Stomach (tissue), 9 donors: ENCODE results near the gene TXLNG. TPM values are rescaled to one million over a fixed set of nuclear protein-coding genes. Genes with fewer than 3 reads are reported as not detected.

ENCODE experiments used
- DNase-seq, 2 donors: peaks; one replicate each; pipeline versions ENCODE4 v3.0.0 to v3.0.0-alpha.2; 2013 to 2019
- H3K27ac ChIP-seq, 5 donors: fragments of 200-600 bp in 4 of 5; sonication (generic) in 4 of 5; one replicate each; pipeline ENCODE4 v1.5.1; 2013 to 2019; ENCODE audit warnings: mild to moderate bottlenecking in 1 of 5, moderate library complexity in 1 of 5
- H3K27me3 ChIP-seq, 3 donors: fragments of 200-600 bp; sonication (generic); one replicate each; pipeline ENCODE4 v1.5.1; 2017 to 2019; ENCODE audit warnings: mixed run types in 1 of 3
- H3K36me3 ChIP-seq, 4 donors: fragments of 200-600 bp; sonication (generic); 1 replicate in 3 of 4; 2 replicates in 1 of 4; pipeline ENCODE4 v1.5.1; 2016 to 2019
- H3K4me1 ChIP-seq, 4 donors: fragments of 200-600 bp; sonication (generic); one replicate each; pipeline ENCODE4 v1.5.1; 2016 to 2019
- H3K4me3 ChIP-seq, 4 donors: fragments of 200-600 bp; sonication (generic) in 3 of 4; one replicate each; pipeline ENCODE4 v1.5.1; 2016 to 2019; ENCODE audit warnings: mild to moderate bottlenecking in 1 of 4
- H3K9me3 ChIP-seq, 4 donors: fragments of 200-600 bp; sonication (generic); one replicate each; pipeline ENCODE4 v1.5.1; 2016 to 2019
- EP300 ChIP-seq: sonication (generic); formaldehyde crosslinking; IDR thresholded peaks from one replicate; pipeline ENCODE4 v1.6.1; 2017; ENCODE audit warnings: antibody characterized with exemption
- POLR2A ChIP-seq, 4 donors: fragments of 450-650 bp; IDR thresholded peaks; one replicate each; pipeline ENCODE4 v1.6.1; 2016; ENCODE audit warnings: antibody characterized with exemption in 4 of 4, control low read depth in 2 of 4, mild to moderate bottlenecking in 1 of 4, moderate library complexity in 1 of 4
- POLR2AphosphoS5 ChIP-seq, 3 donors: sonication (generic); formaldehyde crosslinking; IDR thresholded peaks; one replicate each; pipeline ENCODE4 v1.6.1; 2016; ENCODE audit warnings: antibody characterized with exemption in 3 of 3
- WGBS, 5 donors: extraction: QIAGEN DNeasy Blood & Tissue Kit in 3 of 5; methylation state at CpG; one replicate each; pipeline versions ENCODE4 v1.1.5 to v1.1.7; 2013 to 2018; 5-methylcytosine and 5-hydroxymethylcytosine counted together
- intact Hi-C: fragments of 100-400 bp; cut with DNase I; formaldehyde crosslinking; loops from one replicate; pipeline ENCODE4 v1.15.1; 2023; ENCODE audit warnings: low total_unique reads
- polyA plus RNA-seq, 3 donors: library from polyadenylated mRNA; stranded (reverse); fragments of 200-250 nt; gene quantifications; one replicate each; pipeline ENCODE4 v1.2.3, GENCODE V29; 2013
- small RNA-seq, 4 donors: library from RNA; depleted of rRNA; stranded (forward); fragments of <200 nt; gene quantifications; one replicate each; pipeline ENCODE3, GENCODE V24; 2016
- total RNA-seq, 5 donors: library from RNA; depleted of rRNA; stranded (reverse); fragments of >200 nt; gene quantifications; one replicate each; pipeline versions ENCODE4 v1.1.0 to v1.2.3, GENCODE V29; 2014 to 2016
- TF ChIP-seq, protein P1 (sequence below), 7 experiments: fragments of 450-650 bp in 4 of 7; fragments of 200-600 bp in 3 of 7; sonication (generic) in 3 of 7; IDR thresholded peaks; one replicate each; pipeline ENCODE4 v1.5.1; 2016 to 2019; ENCODE audit warnings: antibody characterized with exemption in 7 of 7, control low read depth in 2 of 7, mild to moderate bottlenecking in 1 of 7
- donor health status: healthy with polysubstance abuse.
- donor health status: Bipolar disorder and iron deficiency.
- donor health status: healthy.

TXLNG gene
- total and polyA plus RNA-seq, 8 donors = 4.6 to 25.7 (median 9.7) TPM

DNA sequence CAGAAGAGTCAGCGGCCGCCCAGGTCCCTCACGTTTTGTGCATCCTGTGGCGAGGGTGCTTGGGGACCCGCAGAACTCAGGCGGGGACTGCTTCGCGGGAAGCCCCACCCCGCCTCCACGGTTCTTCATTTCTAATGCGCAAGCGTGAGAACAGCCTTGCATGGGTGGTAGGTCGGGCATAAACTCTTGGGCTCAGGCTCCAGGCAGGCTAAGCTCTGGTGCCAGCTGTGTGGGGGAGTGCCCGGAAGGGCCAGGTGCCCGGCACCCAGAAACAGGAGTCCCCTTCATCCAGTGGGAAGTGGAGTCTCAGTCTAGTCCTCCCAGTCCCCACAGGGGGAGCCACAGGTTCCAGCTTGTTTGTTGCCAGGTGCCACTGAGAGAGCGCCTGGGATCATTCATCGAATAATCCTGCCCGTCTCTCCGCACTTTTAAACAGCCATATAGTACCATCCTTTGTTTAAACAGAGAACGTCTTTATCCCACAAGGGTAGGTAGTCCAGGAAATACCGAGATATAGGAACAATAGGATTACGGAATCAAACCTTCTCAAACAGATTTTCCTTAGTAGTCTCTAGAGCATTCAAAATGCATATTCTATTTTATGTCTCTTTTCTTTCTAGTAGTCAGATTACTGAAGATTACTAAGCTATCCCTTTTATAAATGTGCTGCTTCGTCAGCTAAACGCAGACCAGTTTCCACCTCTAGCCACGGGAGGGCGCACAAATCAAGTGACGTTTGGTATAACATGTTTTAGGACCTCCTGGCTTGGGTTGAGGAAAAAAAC lies 96.6 kb downstream of the TXLNG start:
- TF ChIP-seq, protein P1, sequence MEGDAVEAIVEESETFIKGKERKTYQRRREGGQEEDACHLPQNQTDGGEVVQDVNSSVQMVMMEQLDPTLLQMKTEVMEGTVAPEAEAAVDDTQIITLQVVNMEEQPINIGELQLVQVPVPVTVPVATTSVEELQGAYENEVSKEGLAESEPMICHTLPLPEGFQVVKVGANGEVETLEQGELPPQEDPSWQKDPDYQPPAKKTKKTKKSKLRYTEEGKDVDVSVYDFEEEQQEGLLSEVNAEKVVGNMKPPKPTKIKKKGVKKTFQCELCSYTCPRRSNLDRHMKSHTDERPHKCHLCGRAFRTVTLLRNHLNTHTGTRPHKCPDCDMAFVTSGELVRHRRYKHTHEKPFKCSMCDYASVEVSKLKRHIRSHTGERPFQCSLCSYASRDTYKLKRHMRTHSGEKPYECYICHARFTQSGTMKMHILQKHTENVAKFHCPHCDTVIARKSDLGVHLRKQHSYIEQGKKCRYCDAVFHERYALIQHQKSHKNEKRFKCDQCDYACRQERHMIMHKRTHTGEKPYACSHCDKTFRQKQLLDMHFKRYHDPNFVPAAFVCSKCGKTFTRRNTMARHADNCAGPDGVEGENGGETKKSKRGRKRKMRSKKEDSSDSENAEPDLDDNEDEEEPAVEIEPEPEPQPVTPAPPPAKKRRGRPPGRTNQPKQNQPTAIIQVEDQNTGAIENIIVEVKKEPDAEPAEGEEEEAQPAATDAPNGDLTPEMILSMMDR (IDR thresholded peaks at IDR 0.05) = peak in 4 of 7 experiments; percentile 12 to 63 (median 35)
- no peak for TF ChIP-seq POLR2A (IDR thresholded peaks at IDR 0.05)
- Histone ChIP-seq H3K27me3 (peaks cover 0 to 15% (median 0%) of the 10 kb centered on the region in 3 donors), H3K4me1 (peaks cover 0 to 9% (median 7%) of the 10 kb centered on the region in 4 donors), H3K9me3 (no peaks in the 10 kb centered on the region), H3K36me3 (no peaks in the 10 kb centered on the region), H3K4me3 (peak overlapping the region; percentile 41 to 49 (median 46)), H3K27ac (peak overlapping the region; percentile 50 to 81 (median 78))
- DNase-seq = peak; percentile 74 to 89
- WGBS, 5 donors = 0 to 21% (median 4%) methylated on average over 18 to 27 of the region's 27 CpGs
- intact Hi-C loops = no loop called here

DNA sequence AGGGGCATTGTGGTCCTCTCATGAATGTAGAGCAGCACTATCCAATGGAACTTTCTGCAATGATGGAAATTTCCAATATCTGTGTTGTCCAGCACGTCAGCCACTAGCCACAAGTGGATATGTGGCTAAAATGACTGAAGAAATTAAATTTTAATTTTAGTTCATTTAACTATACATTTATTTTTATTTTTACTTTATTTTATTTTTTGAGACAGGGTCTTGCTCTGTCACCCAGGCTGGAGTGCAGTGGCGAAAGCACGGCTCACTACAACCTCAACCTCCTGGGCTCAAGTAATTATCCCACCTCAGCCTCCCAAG lies 97.2 kb downstream of the TXLNG start:
- Histone ChIP-seq H3K4me1 (peaks cover 0 to 9% (median 7%) of the 10 kb centered on the region in 4 donors), H3K9me3 (no peaks in the 10 kb centered on the region), H3K4me3 (no peak overlapping the region), H3K36me3 (no peaks in the 10 kb centered on the region), H3K27me3 (peaks cover 0 to 15% (median 0%) of the 10 kb centered on the region in 3 donors), H3K27ac (peak overlapping the region in 2 of 5 donors; percentile 78 to 79)
- no peak for TF ChIP-seq POLR2A (IDR thresholded peaks at IDR 0.05)
- TF ChIP-seq POLR2AphosphoS5 (IDR thresholded peaks at IDR 0.05) = no peak
- no peak for DNase-seq
- whole genome bisulfite sequencing, 5 donors = 42 to 77% (median 65%) methylated on average over 3 of the region's 3 CpGs
- intact Hi-C loops = no loop called here

DNA sequence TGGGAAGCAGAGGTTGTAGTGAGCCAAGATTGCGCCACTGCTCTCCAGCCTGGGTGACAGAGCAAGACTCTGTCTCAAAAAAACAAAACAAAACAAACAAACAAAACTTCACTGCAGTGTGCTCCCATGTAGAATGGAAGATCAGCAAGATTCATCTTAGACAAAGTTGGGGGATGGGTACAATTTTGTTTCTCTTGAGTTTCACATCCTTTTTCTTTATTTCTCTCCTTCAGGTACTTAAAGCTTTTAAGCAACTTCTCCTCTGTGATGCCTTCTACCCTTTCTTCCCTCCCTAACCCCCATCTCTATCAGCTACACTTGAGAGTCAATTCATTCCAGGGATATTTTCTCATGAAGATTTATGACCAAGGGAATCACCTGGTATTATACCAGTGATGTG lies 99.4 kb downstream of the TXLNG start:
- intact Hi-C loops = loop anchor here (5.0 kb wide), 1 partner anchor 157 kb away; no protein-coding TSS in a partner anchor
- no peaks in the 10 kb centered on the region for H3K36me3 ChIP-seq
- no peak overlapping the region for H3K27ac ChIP-seq
- H3K4me1 ChIP-seq = peaks cover 0 to 9% (median 7%) of the 10 kb centered on the region in 4 donors
- DNase-seq = no peak
- H3K4me3 ChIP-seq = no peak overlapping the region
- TF ChIP-seq EP300 (no peak), POLR2A (IDR thresholded peaks at IDR 0.05) (no peak), POLR2AphosphoS5 (IDR thresholded peaks at IDR 0.05) (no peak)
- TF ChIP-seq, protein P1 (IDR thresholded peaks at IDR 0.05) = no peak
- no peaks in the 10 kb centered on the region for H3K9me3 ChIP-seq
- peaks cover 0 to 15% (median 0%) of the 10 kb centered on the region in 3 donors for H3K27me3 ChIP-seq
- 77 to 100% (median 92%) methylated on average over 1 of the region's 1 CpG for WGBS, 5 donors

DNA sequence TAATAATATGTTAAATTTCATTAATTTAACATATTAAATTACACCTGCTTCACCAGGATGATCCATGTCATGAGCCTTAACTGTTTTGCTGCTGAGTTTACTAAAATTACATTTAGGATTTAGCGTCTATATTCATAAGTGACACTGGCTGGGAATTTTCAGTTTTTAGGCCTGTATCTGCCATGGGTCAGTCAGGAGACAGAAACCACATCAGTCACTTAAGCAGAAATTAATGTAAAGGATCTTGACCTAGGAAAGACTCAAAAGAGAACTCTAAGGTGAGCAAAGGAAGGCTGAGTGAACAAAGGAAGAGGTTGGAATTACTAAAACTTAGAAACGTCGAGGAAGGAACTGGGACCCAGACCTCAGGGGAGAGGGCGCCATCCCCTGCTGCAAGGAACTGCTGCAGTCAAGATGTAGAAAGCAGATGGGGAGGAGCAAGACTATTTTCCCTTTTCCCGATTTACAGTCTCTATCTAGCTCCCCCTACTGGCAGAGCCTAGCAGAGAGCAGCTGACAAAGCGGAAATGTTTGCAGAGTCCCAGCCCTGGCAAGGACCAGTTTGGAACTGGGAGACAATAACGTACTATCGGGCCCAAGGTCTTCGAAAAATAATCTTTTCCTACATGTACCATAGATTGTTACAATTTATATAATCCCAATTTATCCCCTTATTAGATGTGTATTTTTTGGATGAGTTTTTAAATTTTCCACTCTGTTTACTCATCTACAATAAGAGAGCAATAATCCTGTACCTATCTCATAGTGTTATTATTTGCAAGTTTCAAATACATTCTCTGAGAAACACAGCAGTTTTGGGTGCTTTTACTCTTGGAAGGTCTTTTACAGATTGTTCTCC lies 106.5 kb downstream of the TXLNG start:
- intact Hi-C loops = no loop called here
- DNase-seq = peak; percentile 72 to 89
- 9 to 17% (median 11%) methylated on average over 9 of the region's 9 CpGs for WGBS, 5 donors
- Histone ChIP-seq H3K27me3 (peaks cover 0 to 6% (median 0%) of the 10 kb centered on the region in 3 donors), H3K4me1 (peaks cover 0 to 8% (median 0%) of the 10 kb centered on the region in 4 donors), H3K36me3 (no peaks in the 10 kb centered on the region), H3K9me3 (no peaks in the 10 kb centered on the region), H3K27ac (no peak overlapping the region), H3K4me3 (no peak overlapping the region)
- TF ChIP-seq POLR2A (IDR thresholded peaks at IDR 0.05) = no peak
- no peak for TF ChIP-seq EP300
- TF ChIP-seq, protein P1 (IDR thresholded peaks at IDR 0.05) = peak in 5 of 7 experiments; percentile 39 to 78 (median 66)
- peak in 1 of 3 donors; percentile 53 for TF ChIP-seq POLR2AphosphoS5 (IDR thresholded peaks at IDR 0.05)

Small RNA genes within 50 kb of the gene (small RNA-seq; reads per million reads assigned to genes)
- gene RNU4-6P = 0 reads per million in 4 donors
- 0 reads per million in 4 donors for gene RNU7-56P
- gene RPL12P49 = 0 reads per million in 4 donors

Other genes starting within 250 kb of the TXLNG start
- not detected for gene S100G, start 136.3 kb upstream of the TXLNG start, total RNA-seq
- not detected for gene S100G, start 136.3 kb upstream of the TXLNG start, polyA plus RNA-seq
- 10 to 100 TPM in 3 of 5 donors, 1 to 10 TPM in 2; 2.3 to 34.3 (median 12.5) TPM for gene CTPS2, start 73.8 kb upstream of the TXLNG start, total RNA-seq
- gene CTPS2, start 73.8 kb upstream of the TXLNG start, polyA plus RNA-seq = 10 to 100 TPM in 1 of 3 donors, 1 to 10 TPM in 2; 5.8 to 13.2 (median 8.1) TPM
- 10 to 100 TPM; 20.1 to 43.2 (median 37.6) TPM for gene SYAP1, start 66.9 kb upstream of the TXLNG start, total RNA-seq
- 10 to 100 TPM in 2 of 3 donors, 1 to 10 TPM in 1; 9.8 to 16.5 (median 15.6) TPM for gene SYAP1, start 66.9 kb upstream of the TXLNG start, polyA plus RNA-seq
- gene RBBP7, start 83.9 kb downstream of the TXLNG start, total RNA-seq = 100 to 1,000 TPM in 3 of 5 donors, 10 to 100 TPM in 2; 60.9 to 150 (median 123) TPM
- 100 to 1,000 TPM in 1 of 3 donors, 10 to 100 TPM in 2; 81.8 to 152 (median 95.3) TPM for gene RBBP7, start 83.9 kb downstream of the TXLNG start, polyA plus RNA-seq
- gene REPS2, start 160.2 kb downstream of the TXLNG start, total RNA-seq = 100 to 1,000 TPM in 1 of 5 donors, 10 to 100 TPM in 2, 1 to 10 TPM in 2; 6.1 to 281 (median 22.5) TPM
- gene REPS2, start 160.2 kb downstream of the TXLNG start, polyA plus RNA-seq = 10 to 100 TPM in 1 of 3 donors, 1 to 10 TPM in 2; 7.0 to 11.3 (median 7.3) TPM